H1 (cell line): ENCODE data around the gene LRRFIP1. TPM values are rescaled to one million over a fixed set of nuclear protein-coding genes. Genes with fewer than 3 reads are reported as not detected.

ENCODE experiments used
- CTCF ChIA-PET: fragments of 300-600 bp; sonication (Branson Sonifier 250); formaldehyde crosslinking; loops from one replicate; lab custom pipeline; 2021; ENCODE audit not compliant: partially characterized antibody; lab: Charles Lee
- POLR2A ChIA-PET: fragments of 300-600 bp; sonication (Branson Sonifier 250); formaldehyde crosslinking; loops from one replicate; lab custom pipeline; 2021; ENCODE audit warnings: inconsistent platforms; ENCODE audit not compliant: partially characterized antibody; lab: Charles Lee
- DNase-seq, 2 experiments: peaks; one replicate each; pipeline versions ENCODE4 v3.0.0 to v3.0.0-alpha.2; 2010 to 2022; ENCODE audit warnings: low spot score in 2 of 2, low read depth in 1 of 2, mixed read lengths in 1 of 2
- FAIRE-seq: peaks from 2 replicates; lab custom pipeline; 2011; peaks lifted over from hg19 to GRCh38; lab: Jason Lieb, UNC
- H2AFZ ChIP-seq: 2 replicates; pipeline ENCODE4 v1.8.1; 2012; ENCODE audit warnings: low read length, inconsistent platforms
- H2AK5ac ChIP-seq: 2 replicates; pipeline ENCODE4 v1.6.1; 2013; ENCODE audit warnings: low read depth, low read length
- H2BK120ac ChIP-seq: replicated peaks from 2 replicates; pipeline ENCODE3; 2013; ENCODE audit warnings: low read depth, low read length, inconsistent platforms
- H2BK12ac ChIP-seq: 2 replicates; pipeline ENCODE4 v1.6.1; 2013; ENCODE audit warnings: low read depth, low read length
- H2BK15ac ChIP-seq: 2 replicates; pipeline ENCODE4 v1.6.1; 2013; ENCODE audit warnings: low read length
- H2BK20ac ChIP-seq: 2 replicates; pipeline ENCODE4 v1.6.1; 2013; ENCODE audit warnings: low read length
- H2BK5ac ChIP-seq: 2 replicates; pipeline ENCODE4 v1.6.1; 2013; ENCODE audit warnings: low read depth, low read length
- H3K14ac ChIP-seq: 2 replicates; pipeline ENCODE4 v1.6.1; 2013; ENCODE audit warnings: inconsistent platforms; ENCODE audit not compliant: insufficient read length
- H3K18ac ChIP-seq: 2 replicates; pipeline ENCODE4 v1.6.1; 2013; ENCODE audit warnings: low read length; ENCODE audit errors: extremely low read depth
- H3K23ac ChIP-seq: 2 replicates; pipeline ENCODE4 v1.6.1; 2013; ENCODE audit warnings: inconsistent platforms; ENCODE audit not compliant: insufficient read length
- H3K23me2 ChIP-seq: 2 replicates; pipeline ENCODE4 v1.6.1; 2013; ENCODE audit warnings: low read depth, low read length
- H3K27ac ChIP-seq: 2 replicates; pipeline ENCODE4 v1.6.1; 2011; ENCODE audit warnings: low read depth, low read length, inconsistent platforms
- H3K27me3 ChIP-seq, 4 experiments: replicated peaks in 1 of 4; 1 replicate in 1 of 4; 2 replicates in 3 of 4; pipeline versions ENCODE4 v1.6.1 to v1.8.1; 2011 to 2013; ENCODE audit warnings: low read length in 3 of 4, mild to moderate bottlenecking in 3 of 4, inconsistent platforms in 2 of 4, mixed read lengths in 2 of 4, moderate library complexity in 1 of 4; ENCODE audit not compliant: control insufficient read depth in 3 of 4, insufficient read depth in 3 of 4; ENCODE audit errors: extremely low read depth in 1 of 4
- H3K36me3 ChIP-seq, 4 experiments: 2 replicates each; pipeline versions ENCODE4 v1.6.1 to v1.8.1; 2011 to 2013; ENCODE audit warnings: mild to moderate bottlenecking in 4 of 4, low read length in 3 of 4, moderate library complexity in 2 of 4, control low read depth in 1 of 4, inconsistent platforms in 1 of 4; ENCODE audit not compliant: insufficient read depth in 4 of 4, control insufficient read depth in 2 of 4
- H3K4ac ChIP-seq: replicated peaks from 2 replicates; pipeline ENCODE3; 2013; ENCODE audit warnings: low read length, low read depth, mixed read lengths, inconsistent platforms; ENCODE audit not compliant: insufficient read length
- H3K4me1 ChIP-seq, 4 experiments: replicated peaks in 1 of 4; 1 replicate in 1 of 4; 2 replicates in 3 of 4; pipeline versions ENCODE4 v1.6.1 to v1.8.1; 2011 to 2013; ENCODE audit warnings: low read length in 3 of 4, inconsistent platforms in 2 of 4, mixed read lengths in 1 of 4; ENCODE audit not compliant: insufficient read depth in 4 of 4, control insufficient read depth in 3 of 4
- H3K4me2 ChIP-seq, 2 experiments: 2 replicates each; pipeline versions ENCODE4 v1.6.1 to v1.8.1; 2011 to 2013; ENCODE audit warnings: low read depth in 2 of 2, low read length in 2 of 2, control low read depth in 1 of 2, inconsistent platforms in 1 of 2, mild to moderate bottlenecking in 1 of 2; ENCODE audit not compliant: insufficient read depth in 1 of 2
- H3K4me3 ChIP-seq, 4 experiments: fragments of 200-600, 300-600 bp in 1 of 4; sonication (generic), shearing (Covaris generic), sonication (Bioruptor Twin) in 1 of 4; 2 replicates each; pipeline versions ENCODE4 v1.5.1 to v1.8.1; 2011 to 2016; ENCODE audit warnings: low read length in 4 of 4, low read depth in 3 of 4, control low read depth in 2 of 4, inconsistent platforms in 2 of 4, mild to moderate bottlenecking in 2 of 4, mixed read lengths in 1 of 4, moderate library complexity in 1 of 4; ENCODE audit not compliant: insufficient read depth in 2 of 4; ENCODE audit errors: extremely low read depth in 1 of 4
- H3K56ac ChIP-seq: replicated peaks from 2 replicates; pipeline ENCODE3; 2013; ENCODE audit warnings: low read depth, mild to moderate bottlenecking, mixed read lengths, low read length, inconsistent platforms; ENCODE audit not compliant: insufficient read length
- H3K79me1 ChIP-seq: 2 replicates; pipeline ENCODE4 v1.6.1; 2013; ENCODE audit warnings: low read depth, low read length, control low read depth
- H3K79me2 ChIP-seq, 2 experiments: 2 replicates each; pipeline versions ENCODE4 v1.6.1 to v1.8.1; 2012 to 2013; ENCODE audit warnings: low read length in 2 of 2, mild to moderate bottlenecking in 2 of 2, inconsistent platforms in 1 of 2; ENCODE audit not compliant: insufficient read depth in 2 of 2, control insufficient read depth in 1 of 2
- H3K9ac ChIP-seq, 4 experiments: replicated peaks in 1 of 4; 1 replicate in 1 of 4; 2 replicates in 3 of 4; pipeline versions ENCODE4 v1.6.1 to v1.8.1; 2011 to 2013; ENCODE audit warnings: low read depth in 3 of 4, low read length in 3 of 4, control low read depth in 2 of 4, mild to moderate bottlenecking in 2 of 4, moderate library complexity in 2 of 4, inconsistent platforms in 1 of 4; ENCODE audit errors: extremely low read depth in 1 of 4
- H3K9me3 ChIP-seq, 2 experiments: 2 replicates each; pipeline versions ENCODE4 v1.6.1 to v1.8.1; 2012 to 2013; ENCODE audit warnings: mild to moderate bottlenecking in 2 of 2, moderate library complexity in 2 of 2, control low read depth in 1 of 2, inconsistent platforms in 1 of 2, low read depth in 1 of 2, low read length in 1 of 2, mixed read lengths in 1 of 2; ENCODE audit not compliant: insufficient read depth in 2 of 2
- H4K20me1 ChIP-seq, 2 experiments: replicated peaks in 1 of 2; 2 replicates each; pipeline versions ENCODE3 to v1.8.1; 2011 to 2013; ENCODE audit warnings: inconsistent platforms in 2 of 2, low read length in 2 of 2, mild to moderate bottlenecking in 1 of 2; ENCODE audit not compliant: insufficient read depth in 2 of 2, control insufficient read depth in 1 of 2
- H4K5ac ChIP-seq: 2 replicates; pipeline ENCODE4 v1.6.1; 2013; ENCODE audit warnings: low read length, low read depth, mixed read lengths, inconsistent platforms; ENCODE audit not compliant: insufficient read length
- H4K8ac ChIP-seq: 2 replicates; pipeline ENCODE4 v1.8.0; 2013; ENCODE audit warnings: mild to moderate bottlenecking, moderate library complexity, low read length, inconsistent platforms; ENCODE audit not compliant: insufficient read depth; ENCODE audit errors: extremely low read depth
- H4K91ac ChIP-seq: replicated peaks from 2 replicates; pipeline ENCODE3; 2013; ENCODE audit warnings: low read length, mixed read lengths, inconsistent platforms; ENCODE audit not compliant: insufficient read length
- BACH1 ChIP-seq: IDR thresholded peaks from 2 replicates; pipeline ENCODE4 v1.6.1; 2012; ENCODE audit warnings: low read length, improper control_type of control experiment
- CEBPB ChIP-seq: IDR thresholded peaks from 2 replicates; pipeline ENCODE4 v1.6.1; 2012; ENCODE audit warnings: low read depth, low read length
- GABPA ChIP-seq: IDR thresholded peaks from 2 replicates; pipeline ENCODE4 v1.6.1; 2011; ENCODE audit warnings: mild to moderate bottlenecking, low read length, moderate library complexity, borderline replicate concordance; ENCODE audit not compliant: insufficient read depth
- HDAC2 ChIP-seq, 2 experiments: fragments of 300-600 bp in 1 of 2; sonication (generic) in 1 of 2; IDR thresholded peaks; 2 replicates each; pipeline ENCODE4 v1.6.1; 2011 to 2012; ENCODE audit warnings: low read depth in 2 of 2, low read length in 2 of 2, mild to moderate bottlenecking in 2 of 2, moderate library complexity in 2 of 2, borderline replicate concordance in 1 of 2, inconsistent platforms in 1 of 2
- KDM5A ChIP-seq: fragments of 200-600 bp; IDR thresholded peaks from 2 replicates; pipeline ENCODE4 v1.7.1; 2012; ENCODE audit warnings: mild to moderate bottlenecking, low read length, inconsistent platforms, mixed read lengths
- NANOG ChIP-seq: IDR thresholded peaks from 2 replicates; pipeline ENCODE4 v1.6.1; 2011; ENCODE audit warnings: low read length, low read depth, mild to moderate bottlenecking, inconsistent platforms; ENCODE audit not compliant: insufficient read depth, poor library complexity, severe bottlenecking
- NRF1 ChIP-seq: IDR thresholded peaks from 2 replicates; pipeline ENCODE4 v1.6.1; 2011; ENCODE audit warnings: mild to moderate bottlenecking, low read depth, low read length, improper control_type of control experiment
- POLR2AphosphoS5 ChIP-seq: IDR thresholded peaks from 2 replicates; pipeline ENCODE4 v1.6.1; 2011; ENCODE audit warnings: low read depth, low read length
- SAP30 ChIP-seq: fragments of 300-600 bp; sonication (generic); IDR thresholded peaks from 2 replicates; pipeline ENCODE4 v1.7.1; 2012; ENCODE audit warnings: low read length, moderate library complexity, mild to moderate bottlenecking, inconsistent platforms; ENCODE audit not compliant: insufficient read depth, insufficient replicate concordance
- TBP ChIP-seq: IDR thresholded peaks from 2 replicates; pipeline ENCODE4 v1.6.1; 2011; ENCODE audit warnings: low read depth, low read length, improper control_type of control experiment
- WGBS, 2 experiments: shearing (Covaris generic) in 1 of 2; methylation state at CpG; one replicate each; pipeline versions ENCODE4 v1.1.6 to v1.1.7; 2013 to 2015; ENCODE audit warnings: low lambda C conversion rate in 2 of 2, mixed read lengths in 2 of 2, inconsistent platforms in 1 of 2, low coverage in 1 of 2, missing lambda C conversion rate in 1 of 2; ENCODE audit not compliant: insufficient replicate concordance in 2 of 2, insufficient coverage in 1 of 2, insufficient read length in 1 of 2; ENCODE audit errors: extremely low coverage in 1 of 2, missing lambda C conversion rate in 1 of 2; 5-methylcytosine and 5-hydroxymethylcytosine counted together
- polyA plus RNA-seq, 7 experiments: library from polyadenylated mRNA; depleted of rRNA in 3 of 7; stranded (reverse) in 5 of 7; unstranded in 2 of 7; fragments of >200 nt in 5 of 7; fragments of 200-250 nt in 2 of 7; gene quantifications; 1 replicate in 5 of 7; 2 replicates in 1 of 7; 4 replicates in 1 of 7; pipeline versions ENCODE4 v1.2.1 to v1.2.3, GENCODE V29; 2011 to 2013; ENCODE audit warnings: missing spikeins in 2 of 7, mixed read lengths in 2 of 7
- total RNA-seq: library from RNA; stranded (reverse); fragmentation: NEBNext Ultra II Directional; extraction: Animal tissue kit (Norgen Biotek cat#: 25700); gene quantifications from 2 replicates; pipeline ENCODE4 v1.2.1, GENCODE V29; 2021
- TF ChIP-seq, protein P1 (sequence below), 3 experiments: IDR thresholded peaks; 1 replicate in 2 of 3; 2 replicates in 1 of 3; pipeline versions ENCODE4 v1.5.1 to v1.6.1; 2011; ENCODE audit warnings: low read length in 3 of 3, mild to moderate bottlenecking in 3 of 3, inconsistent platforms in 2 of 3, low read depth in 1 of 3, moderate library complexity in 1 of 3; ENCODE audit not compliant: insufficient read depth in 1 of 3; ENCODE audit errors: control extremely low read depth in 1 of 3

LRRFIP1 gene
- total and polyA plus RNA-seq, 2 of the 8 experiments (the other 6 are each of a cell fraction or from before 2014, with no cell fraction given) = 12.1 to 75.8 TPM

DNA sequence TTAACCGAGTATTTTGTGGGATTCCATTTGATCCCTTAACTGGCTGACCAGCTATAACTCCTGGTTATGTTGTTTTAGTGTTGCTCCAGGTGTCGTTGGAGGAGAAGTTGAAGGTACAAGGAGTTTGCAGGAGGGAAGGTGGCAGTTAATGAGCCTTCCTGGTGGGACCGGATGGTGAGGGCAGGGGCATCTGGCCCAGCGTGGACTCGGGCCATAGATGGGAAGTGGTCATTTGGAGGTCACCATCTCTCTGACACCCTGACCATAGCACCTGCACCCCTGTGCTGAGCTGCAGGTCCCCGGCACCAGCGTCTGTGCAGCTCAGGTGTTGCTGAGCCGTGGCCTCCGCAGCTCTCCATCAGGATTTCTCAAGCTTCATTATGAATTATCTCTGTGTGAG is 119.8 kb downstream of the LRRFIP1 start:
- DNase-seq (no peak), FAIRE-seq (no peak)
- Histone ChIP-seq H3K4me2 (no peak overlapping the region), H3K36me3 (peaks cover 2 to 12% (median 8%) of the 10 kb centered on the region in 4 experiments; a peak in 6 of 8 replicates), H2BK12ac (no peak overlapping the region), H2AFZ (no peak overlapping the region), H3K27me3 (no peaks in the 10 kb centered on the region), H2BK15ac (no peak overlapping the region), H3K9ac (no peak overlapping the region), H3K56ac (no peak overlapping the region), H2BK120ac (no peak overlapping the region), H2BK5ac (no peak overlapping the region), H3K27ac (no peak overlapping the region), H4K91ac (no peak overlapping the region), H3K14ac (no peak overlapping the region), H3K23ac (no peak overlapping the region), H3K23me2 (no peaks in the 10 kb centered on the region), H3K4ac (no peak overlapping the region), H3K79me1 (peaks cover 4% of the 10 kb centered on the region; the same call in 1 of the 2 replicates), H3K79me2 (peaks cover 0 to 9% of the 10 kb centered on the region in 2 experiments; a peak in 1 of 4 replicates), H3K18ac (no peak overlapping the region), H2BK20ac (no peak overlapping the region), H4K20me1 (peaks cover 3 to 8% of the 10 kb centered on the region in 2 experiments), H3K9me3 (no peaks in the 10 kb centered on the region), H3K4me3 (no peak overlapping the region), H2AK5ac (no peak overlapping the region), H4K5ac (no peak overlapping the region), H4K8ac (no peak overlapping the region; the same call in 1 of the 2 replicates), H3K4me1 (peaks cover 0 to 7% (median 3%) of the 10 kb centered on the region in 4 experiments; a peak in 4 of 7 replicates)
- WGBS, 2 experiments = 93% methylated on average over 9 of the region's 9 CpGs; no CpG with 5 or more reads in 1 of the 2 experiments
- POLR2A ChIA-PET = interaction anchor here (1.5 kb wide), 1 partner anchor 14 kb away, joined by 4 read pairs; no protein-coding TSS in a partner anchor
- CTCF ChIA-PET = interaction anchor here (0.8 to 8.1 kb wide), 13 partner anchors 15 to 276 kb away, joined by 3 to 130 read pairs (median 4); no protein-coding TSS in a partner anchor
- no peak for TF ChIP-seq POLR2AphosphoS5
- TF ChIP-seq, protein P1, sequence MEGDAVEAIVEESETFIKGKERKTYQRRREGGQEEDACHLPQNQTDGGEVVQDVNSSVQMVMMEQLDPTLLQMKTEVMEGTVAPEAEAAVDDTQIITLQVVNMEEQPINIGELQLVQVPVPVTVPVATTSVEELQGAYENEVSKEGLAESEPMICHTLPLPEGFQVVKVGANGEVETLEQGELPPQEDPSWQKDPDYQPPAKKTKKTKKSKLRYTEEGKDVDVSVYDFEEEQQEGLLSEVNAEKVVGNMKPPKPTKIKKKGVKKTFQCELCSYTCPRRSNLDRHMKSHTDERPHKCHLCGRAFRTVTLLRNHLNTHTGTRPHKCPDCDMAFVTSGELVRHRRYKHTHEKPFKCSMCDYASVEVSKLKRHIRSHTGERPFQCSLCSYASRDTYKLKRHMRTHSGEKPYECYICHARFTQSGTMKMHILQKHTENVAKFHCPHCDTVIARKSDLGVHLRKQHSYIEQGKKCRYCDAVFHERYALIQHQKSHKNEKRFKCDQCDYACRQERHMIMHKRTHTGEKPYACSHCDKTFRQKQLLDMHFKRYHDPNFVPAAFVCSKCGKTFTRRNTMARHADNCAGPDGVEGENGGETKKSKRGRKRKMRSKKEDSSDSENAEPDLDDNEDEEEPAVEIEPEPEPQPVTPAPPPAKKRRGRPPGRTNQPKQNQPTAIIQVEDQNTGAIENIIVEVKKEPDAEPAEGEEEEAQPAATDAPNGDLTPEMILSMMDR (IDR thresholded peaks at IDR 0.05; ENCODE audit: control extremely low read depth in 1 of 3, insufficient read depth in 1 of 3, low read depth in 1 of 3, low read length in 3 of 3) = no peak
- no peak for TF ChIP-seq KDM5A
- TF ChIP-seq HDAC2 (IDR thresholded peaks at IDR 0.05; ENCODE audit: borderline replicate concordance in 1 of 2, low read depth in 2 of 2, low read length in 2 of 2) = no peak
- no peak for TF ChIP-seq TBP
- TF ChIP-seq NRF1 = no peak
- no peak for TF ChIP-seq SAP30
- TF ChIP-seq GABPA = no peak
- no peak for TF ChIP-seq NANOG
- TF ChIP-seq BACH1 = no peak
- TF ChIP-seq CEBPB = no peak
